ENCODE measurements around the gene FAM20C.

GRCh38 chr7:246451-246850, 54.1 kb downstream of the FAM20C start:
- TF ChIP-seq CTCF (conservative IDR thresholded peaks at IDR 0.05 in 1 of 2, IDR thresholded peaks at IDR 0.05 in 1 of 2; ENCODE audit: extremely low read depth in 1 of 2, insufficient read depth in 1 of 2, low read depth in 1 of 2, low read length in 2 of 2) (no peak), EZH2 (IDR thresholded peaks at IDR 0.05; ENCODE audit: borderline replicate concordance, low read length) (no peak)

Measured in mammary epithelial cell (primary cell).